HL-60 (cell line): Measurements from ENCODE around the gene STRIT1.

Experiments
- DNase-seq, 2 experiments: peaks; one replicate each; pipeline ENCODE4 v3.0.0-alpha.2; 2010 to 2020; ENCODE audit warnings: low read depth in 1 of 2, low spot score in 1 of 2
- H3K27ac ChIP-seq: fragments of 250-450 bp; sonication (Bioruptor Pico); replicated peaks from 2 replicates; pipeline ENCODE4 v1.5.1; 2020; ENCODE audit warnings: mild to moderate bottlenecking, moderate library complexity
- H3K27me3 ChIP-seq: fragments of 250-450 bp; sonication (Bioruptor Pico); 2 replicates; pipeline ENCODE4 v1.5.1; 2021; ENCODE audit warnings: mild to moderate bottlenecking, moderate library complexity; ENCODE audit not compliant: insufficient read depth, poor library complexity, severe bottlenecking
- H3K4me3 ChIP-seq: replicated peaks from 2 replicates; pipeline ENCODE4 v1.5.1; 2011; ENCODE audit warnings: mild to moderate bottlenecking, control low read depth, low read length; ENCODE audit not compliant: insufficient read depth
- CTCF ChIP-seq: IDR thresholded peaks from one replicate; pipeline ENCODE4 v1.5.1; 2011; ENCODE audit warnings: low read length, control low read depth, inconsistent platforms; ENCODE audit not compliant: insufficient read depth
- GABPA ChIP-seq: IDR thresholded peaks from 2 replicates; pipeline ENCODE4 v1.6.1; 2012; ENCODE audit warnings: low read depth
- POLR2AphosphoS5 ChIP-seq: IDR thresholded peaks from 2 replicates; pipeline ENCODE4 v1.6.1; 2012; ENCODE audit warnings: low read depth
- REST ChIP-seq: IDR thresholded peaks from 2 replicates; pipeline ENCODE4 v1.6.1; 2012; ENCODE audit warnings: low read depth; ENCODE audit not compliant: insufficient replicate concordance
- SPI1 ChIP-seq: IDR thresholded peaks from 2 replicates; pipeline ENCODE4 v1.6.1; 2012; ENCODE audit warnings: low read depth, mild to moderate bottlenecking, borderline replicate concordance

The STRIT1 gene

GRCh38 chr3:155302891-155303290 lies 9.4 kb upstream of the STRIT1 start:
- Histone ChIP-seq H3K27me3 (no peaks in the 10 kb centered on the region), H3K27ac (no peak overlapping the region), H3K4me3 (no peak overlapping the region)
- no peak for DNase-seq
- TF ChIP-seq GABPA = no peak
- no peak for TF ChIP-seq REST
- no peak for TF ChIP-seq CTCF

GRCh38 chr3:155302481-155302880 lies 9.0 kb upstream of the STRIT1 start:
- no peak overlapping the region for H3K4me3 ChIP-seq
- no peak overlapping the region for H3K27ac ChIP-seq
- no peak for DNase-seq
- H3K27me3 ChIP-seq = no peaks in the 10 kb centered on the region
- no peak for TF ChIP-seq REST
- TF ChIP-seq CTCF = no peak
- TF ChIP-seq SPI1 = no peak
- TF ChIP-seq POLR2AphosphoS5 = no peak
- TF ChIP-seq GABPA = no peak

GRCh38 chr3:155297100-155297499 lies 3.6 kb upstream of the STRIT1 start:
- H3K4me3 ChIP-seq = no peak overlapping the region
- no peak for DNase-seq
- H3K27me3 ChIP-seq = no peaks in the 10 kb centered on the region
- no peak for TF ChIP-seq CTCF
- no peak for TF ChIP-seq SPI1
- no peak for TF ChIP-seq GABPA
- no peak for TF ChIP-seq POLR2AphosphoS5
- TF ChIP-seq REST = no peak
- H3K27ac ChIP-seq = no peak overlapping the region
